Measurements from ENCODE around the gene MPHOSPH8.

DNA sequence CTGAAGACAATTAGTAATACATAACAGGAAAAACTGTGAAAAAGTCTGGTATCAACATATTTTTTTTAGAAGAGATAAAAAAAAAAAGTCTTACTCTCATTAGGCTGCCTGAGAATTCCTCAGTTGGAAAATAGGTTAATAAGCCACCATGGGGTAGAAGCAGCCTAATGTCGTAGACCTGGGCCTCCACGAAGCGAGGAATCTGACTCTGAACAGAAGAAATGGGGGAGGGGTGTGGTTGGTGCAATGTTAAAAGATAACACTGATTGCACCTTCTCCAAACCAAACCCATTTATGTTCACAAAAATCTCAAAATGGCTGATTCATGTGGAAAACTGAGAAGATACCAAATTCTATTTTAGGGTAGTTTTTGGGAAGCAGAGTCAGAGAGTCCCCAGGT lies 62.4 kb downstream of the MPHOSPH8 start:
- TF ChIP-seq, protein P1, sequence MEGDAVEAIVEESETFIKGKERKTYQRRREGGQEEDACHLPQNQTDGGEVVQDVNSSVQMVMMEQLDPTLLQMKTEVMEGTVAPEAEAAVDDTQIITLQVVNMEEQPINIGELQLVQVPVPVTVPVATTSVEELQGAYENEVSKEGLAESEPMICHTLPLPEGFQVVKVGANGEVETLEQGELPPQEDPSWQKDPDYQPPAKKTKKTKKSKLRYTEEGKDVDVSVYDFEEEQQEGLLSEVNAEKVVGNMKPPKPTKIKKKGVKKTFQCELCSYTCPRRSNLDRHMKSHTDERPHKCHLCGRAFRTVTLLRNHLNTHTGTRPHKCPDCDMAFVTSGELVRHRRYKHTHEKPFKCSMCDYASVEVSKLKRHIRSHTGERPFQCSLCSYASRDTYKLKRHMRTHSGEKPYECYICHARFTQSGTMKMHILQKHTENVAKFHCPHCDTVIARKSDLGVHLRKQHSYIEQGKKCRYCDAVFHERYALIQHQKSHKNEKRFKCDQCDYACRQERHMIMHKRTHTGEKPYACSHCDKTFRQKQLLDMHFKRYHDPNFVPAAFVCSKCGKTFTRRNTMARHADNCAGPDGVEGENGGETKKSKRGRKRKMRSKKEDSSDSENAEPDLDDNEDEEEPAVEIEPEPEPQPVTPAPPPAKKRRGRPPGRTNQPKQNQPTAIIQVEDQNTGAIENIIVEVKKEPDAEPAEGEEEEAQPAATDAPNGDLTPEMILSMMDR (IDR thresholded peaks at IDR 0.05; ENCODE audit: low read depth, low read length, poor library complexity, severe bottlenecking): no peak
- no peak for TF ChIP-seq EZH2phosphoT487 (IDR thresholded peaks at IDR 0.05; ENCODE audit: borderline replicate concordance, low read length)

Measured in DOHH2 (cell line).